Measurements from ENCODE around the gene SELENBP1. TPM values are rescaled to one million over a fixed set of nuclear protein-coding genes. Genes with fewer than 3 reads are reported as not detected.

The SELENBP1 gene
- 34.5 TPM for polyA plus RNA-seq (2012; ENCODE audit: insufficient read depth, insufficient read length, low read depth)

DNA sequence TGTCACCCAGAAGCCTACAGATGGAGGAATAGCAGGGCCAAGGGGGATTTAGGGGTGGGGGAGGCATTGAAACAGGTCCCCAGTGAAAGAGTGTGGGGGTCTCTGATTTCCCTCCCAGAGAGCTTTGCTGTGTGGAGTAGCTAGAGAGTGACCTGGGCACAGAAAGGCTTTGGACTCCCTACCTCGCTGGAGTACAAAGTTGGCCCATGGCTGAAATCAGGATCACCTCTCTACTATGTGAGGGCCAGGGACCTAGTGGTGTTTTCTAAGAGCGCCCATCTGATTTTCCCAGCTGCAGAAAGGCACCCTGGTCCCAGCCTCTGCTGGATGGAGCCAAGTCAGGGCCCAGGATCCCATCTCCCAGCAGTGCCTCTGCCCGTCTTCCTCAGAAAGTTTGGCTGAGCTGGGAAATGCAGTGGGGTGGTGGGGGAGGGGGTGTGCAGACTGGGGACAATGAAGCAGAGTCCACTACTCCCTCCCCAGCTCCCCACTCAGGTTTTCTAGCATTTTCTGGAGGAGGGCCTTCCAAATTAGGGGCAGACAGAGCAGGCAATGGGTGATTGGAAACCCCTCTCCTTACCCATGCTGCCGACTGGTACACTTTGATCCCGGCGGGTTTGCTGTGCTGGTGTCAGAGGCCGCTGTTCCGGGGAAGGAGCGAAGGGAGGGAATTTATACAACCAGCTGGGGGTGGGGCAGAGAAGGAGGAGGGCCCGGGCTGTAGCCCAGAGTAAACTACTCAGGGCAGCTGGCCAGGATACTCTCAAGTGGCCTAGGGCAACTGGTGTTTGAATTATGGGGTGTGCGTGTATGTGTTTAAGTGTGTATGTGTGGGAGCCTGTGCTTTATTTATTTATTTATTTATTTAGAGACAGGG, at the start of gene SELENBP1:
TSS of gene SELENBP1 (minus strand) at position 648 of the 877 bp plus-strand sequence. CDS start at position 584, 64 bp downstream.
- TF ChIP-seq CTCF (IDR thresholded peaks at IDR 0.05; ENCODE audit: low read depth, low read length): no peak
- H3K27me3 ChIP-seq: no peaks in the 10 kb centered on the region
- H3K9me3 ChIP-seq: no peaks in the 10 kb centered on the region
- H3K4me3 ChIP-seq (ENCODE audit: low read depth, low read length): peak within 1 kb of the TSS; percentile 27
- DNase-seq: peak; percentile 48
- no peaks in the 10 kb centered on the region for H3K36me3 ChIP-seq
- peaks cover 17% of the 10 kb centered on the region for H3K4me1 ChIP-seq

- Histone ChIP-seq H3K27me3 (no peaks in the 10 kb centered on the region), H3K36me3 (peaks cover 57% of the 10 kb centered on the region), H3K9me3 (no peaks in the 10 kb centered on the region), H3K4me3 (ENCODE audit: low read depth, low read length) (no peak overlapping the region), H3K4me1 (no peaks in the 10 kb centered on the region)
- no peak for TF ChIP-seq CTCF (IDR thresholded peaks at IDR 0.05; ENCODE audit: low read depth, low read length)
- no peak for DNase-seq
Measured at GRCh38 chr1:151419819-151420218, 47.3 kb upstream of the SELENBP1 start.

DNA sequence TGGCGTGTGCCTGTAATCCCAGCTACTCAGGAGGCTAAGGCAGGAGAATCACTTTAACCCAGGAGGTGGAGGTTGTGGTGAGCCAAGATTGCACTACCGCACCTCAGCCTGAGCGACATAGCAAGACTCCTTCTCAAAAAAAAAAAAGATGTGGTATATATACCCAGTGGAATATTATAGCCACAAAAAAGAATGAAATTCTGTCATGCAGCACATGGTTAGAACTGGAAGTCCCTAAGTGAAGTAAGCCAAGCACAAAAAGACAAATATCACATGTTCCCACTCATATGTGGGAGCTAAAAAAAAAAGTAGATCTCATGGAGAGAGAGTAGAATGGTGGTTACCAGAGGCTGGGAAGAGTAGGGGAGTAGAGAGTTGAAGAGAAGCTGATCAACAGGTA, 45.6 kb upstream of the SELENBP1 start:
- H3K36me3 ChIP-seq: peaks cover 52% of the 10 kb centered on the region
- H3K4me1 ChIP-seq: no peaks in the 10 kb centered on the region
- H3K9me3 ChIP-seq: no peaks in the 10 kb centered on the region
- DNase-seq: no peak
- no peak overlapping the region for H3K4me3 ChIP-seq (ENCODE audit: low read depth, low read length)
- H3K27me3 ChIP-seq: no peaks in the 10 kb centered on the region
- no peak for TF ChIP-seq CTCF (IDR thresholded peaks at IDR 0.05; ENCODE audit: low read depth, low read length)

GRCh38 chr1:151416231-151416630, 43.7 kb upstream of the SELENBP1 start:
- no peaks in the 10 kb centered on the region for H3K4me1 ChIP-seq
- no peak for DNase-seq
- TF ChIP-seq CTCF (IDR thresholded peaks at IDR 0.05; ENCODE audit: low read depth, low read length): no peak
- H3K9me3 ChIP-seq: no peaks in the 10 kb centered on the region
- H3K27me3 ChIP-seq: no peaks in the 10 kb centered on the region
- H3K36me3 ChIP-seq: peaks cover 49% of the 10 kb centered on the region
- no peak overlapping the region for H3K4me3 ChIP-seq (ENCODE audit: low read depth, low read length)

DNA sequence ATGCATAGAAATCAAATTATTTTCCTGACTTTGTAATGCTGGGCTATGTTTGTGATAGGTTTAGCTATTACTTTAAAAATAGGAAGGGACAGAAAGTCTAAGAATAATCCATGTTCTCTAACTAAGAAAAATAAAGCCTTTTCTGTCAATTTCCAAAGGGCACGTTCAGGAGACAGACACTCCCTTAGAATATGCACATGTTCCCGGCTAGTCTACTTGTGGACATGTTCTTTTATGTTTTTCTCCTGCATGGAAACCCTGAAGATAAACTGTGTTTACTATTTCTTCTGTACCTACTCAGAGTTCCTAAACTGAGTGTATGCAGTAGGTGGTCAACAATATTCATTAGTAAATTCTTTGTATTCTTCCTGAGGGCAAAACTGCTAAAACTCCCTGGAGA, 39.4 kb upstream of the SELENBP1 start:
- H3K4me3 ChIP-seq (ENCODE audit: low read depth, low read length): no peak overlapping the region
- no peaks in the 10 kb centered on the region for H3K27me3 ChIP-seq
- no peak for TF ChIP-seq CTCF (IDR thresholded peaks at IDR 0.05; ENCODE audit: low read depth, low read length)
- no peak for DNase-seq
- H3K36me3 ChIP-seq: peaks cover 70% of the 10 kb centered on the region
- H3K9me3 ChIP-seq: no peaks in the 10 kb centered on the region
- no peaks in the 10 kb centered on the region for H3K4me1 ChIP-seq

DNA sequence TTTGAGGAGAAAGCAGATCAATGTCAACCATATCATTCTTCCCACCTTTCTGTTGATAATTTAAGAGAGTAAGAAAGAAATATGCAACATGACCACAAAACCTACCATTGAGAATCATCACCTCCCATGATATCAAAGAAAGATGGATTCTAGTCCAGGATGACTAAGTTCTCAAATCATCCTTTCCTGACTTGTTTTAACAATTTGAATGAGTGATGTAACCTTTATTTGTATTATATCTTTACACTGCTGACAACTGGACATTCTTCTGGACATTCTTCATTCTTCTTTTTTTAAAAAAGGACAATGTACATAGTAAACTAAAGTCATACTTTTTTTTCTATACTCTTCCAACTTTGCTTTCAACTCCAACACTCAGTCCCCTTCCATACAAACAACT, 36.4 kb upstream of the SELENBP1 start:
- Histone ChIP-seq H3K9me3 (no peaks in the 10 kb centered on the region), H3K27me3 (no peaks in the 10 kb centered on the region), H3K4me1 (no peaks in the 10 kb centered on the region), H3K36me3 (peaks cover 79% of the 10 kb centered on the region), H3K4me3 (ENCODE audit: low read depth, low read length) (no peak overlapping the region)
- no peak for DNase-seq
- no peak for TF ChIP-seq CTCF (IDR thresholded peaks at IDR 0.05; ENCODE audit: low read depth, low read length)
